Osteoblast (primary cell): ENCODE measurements around the gene FBXO22. TPM values are rescaled to one million over a fixed set of nuclear protein-coding genes. Genes with fewer than 3 reads are reported as not detected.

Source experiments
- DNase-seq: peaks from one replicate; pipeline ENCODE4 v3.0.0; 2011; ENCODE audit warnings: low spot score, mixed read lengths; ENCODE audit not compliant: insufficient read length; ENCODE audit errors: missing footprints
- H2AFZ ChIP-seq: 2 replicates; pipeline ENCODE4 v1.6.0; 2011; ENCODE audit warnings: mild to moderate bottlenecking, low read length
- H3K27ac ChIP-seq: 2 replicates; pipeline ENCODE4 v1.5.1; 2011; ENCODE audit warnings: mild to moderate bottlenecking, low read depth, low read length, moderate library complexity
- H3K27me3 ChIP-seq: 2 replicates; pipeline ENCODE4 v1.6.0; 2012; ENCODE audit warnings: mild to moderate bottlenecking, control low read depth, inconsistent platforms, low read length, moderate library complexity; ENCODE audit not compliant: insufficient read depth
- H3K36me3 ChIP-seq: 2 replicates; pipeline ENCODE4 v1.5.1; 2011; ENCODE audit warnings: mild to moderate bottlenecking, low read length, control low read depth, moderate library complexity; ENCODE audit not compliant: insufficient read depth
- H3K4me1 ChIP-seq: 2 replicates; pipeline ENCODE4 v1.5.1; 2011; ENCODE audit warnings: mild to moderate bottlenecking, low read length, control low read depth, moderate library complexity; ENCODE audit not compliant: insufficient read depth
- H3K4me2 ChIP-seq: 2 replicates; pipeline ENCODE4 v1.6.0; 2011; ENCODE audit warnings: mild to moderate bottlenecking, low read length; ENCODE audit not compliant: insufficient read depth
- H3K4me3 ChIP-seq: fragments of 200-600 bp; sonication (generic); 3 replicates; pipeline ENCODE4 v1.5.1; 2012; ENCODE audit warnings: mild to moderate bottlenecking, low read length, inconsistent platforms; ENCODE audit not compliant: insufficient read depth
- H3K79me2 ChIP-seq: 2 replicates; pipeline ENCODE4 v1.6.0; 2012; ENCODE audit warnings: mild to moderate bottlenecking, low read length, control low read depth, inconsistent platforms; ENCODE audit not compliant: insufficient read depth
- H3K9me3 ChIP-seq: 2 replicates; pipeline ENCODE4 v1.5.1; 2011; ENCODE audit warnings: low read depth, low read length, control low read depth
- H4K20me1 ChIP-seq: 2 replicates; pipeline ENCODE4 v1.6.0; 2012; ENCODE audit warnings: mild to moderate bottlenecking, low read length, control low read depth; ENCODE audit not compliant: insufficient read depth
- total RNA-seq: library from RNA; depleted of rRNA; stranded (reverse); fragments of >200 nt; gene quantifications from 2 replicates; pipeline ENCODE4 v1.2.3, GENCODE V29; 2012
- TF ChIP-seq, protein P1 (sequence below): IDR thresholded peaks from 2 replicates; pipeline ENCODE4 v1.5.1; 2011; ENCODE audit warnings: mild to moderate bottlenecking, low read depth, low read length, moderate library complexity; ENCODE audit errors: extremely low read depth

Gene FBXO22
- total RNA-seq, 1 donor, result 27.1 TPM

DNA sequence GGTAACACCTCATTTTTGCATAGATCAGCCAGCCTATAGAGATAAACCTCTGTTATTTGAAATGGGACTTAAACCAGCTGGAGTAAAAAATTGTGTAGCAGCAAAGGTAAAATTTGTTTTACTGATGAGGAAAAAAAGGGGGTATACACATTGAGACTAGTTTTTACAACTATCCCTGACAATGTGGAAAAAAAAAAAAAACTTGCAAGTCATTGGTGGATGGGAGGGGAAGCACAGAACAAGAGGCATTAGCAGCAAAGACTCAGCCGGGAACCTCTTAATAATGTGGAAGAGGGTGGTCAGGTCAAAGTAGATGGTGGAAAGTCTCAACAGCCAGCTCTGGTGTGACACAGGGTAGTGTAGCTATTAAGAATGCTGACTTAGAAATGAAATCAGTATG lies 14.5 kb downstream of the FBXO22 start:
- DNase-seq, result no peak
- no peaks in the 10 kb centered on the region for H3K27me3 ChIP-seq
- peaks cover 40% of the 10 kb centered on the region for H3K36me3 ChIP-seq
- no peak overlapping the region for H3K4me3 ChIP-seq
- peaks cover 8% of the 10 kb centered on the region for H3K4me1 ChIP-seq
- H3K27ac ChIP-seq, result no peak overlapping the region
- H3K4me2 ChIP-seq, result no peak overlapping the region
- TF ChIP-seq, protein P1, sequence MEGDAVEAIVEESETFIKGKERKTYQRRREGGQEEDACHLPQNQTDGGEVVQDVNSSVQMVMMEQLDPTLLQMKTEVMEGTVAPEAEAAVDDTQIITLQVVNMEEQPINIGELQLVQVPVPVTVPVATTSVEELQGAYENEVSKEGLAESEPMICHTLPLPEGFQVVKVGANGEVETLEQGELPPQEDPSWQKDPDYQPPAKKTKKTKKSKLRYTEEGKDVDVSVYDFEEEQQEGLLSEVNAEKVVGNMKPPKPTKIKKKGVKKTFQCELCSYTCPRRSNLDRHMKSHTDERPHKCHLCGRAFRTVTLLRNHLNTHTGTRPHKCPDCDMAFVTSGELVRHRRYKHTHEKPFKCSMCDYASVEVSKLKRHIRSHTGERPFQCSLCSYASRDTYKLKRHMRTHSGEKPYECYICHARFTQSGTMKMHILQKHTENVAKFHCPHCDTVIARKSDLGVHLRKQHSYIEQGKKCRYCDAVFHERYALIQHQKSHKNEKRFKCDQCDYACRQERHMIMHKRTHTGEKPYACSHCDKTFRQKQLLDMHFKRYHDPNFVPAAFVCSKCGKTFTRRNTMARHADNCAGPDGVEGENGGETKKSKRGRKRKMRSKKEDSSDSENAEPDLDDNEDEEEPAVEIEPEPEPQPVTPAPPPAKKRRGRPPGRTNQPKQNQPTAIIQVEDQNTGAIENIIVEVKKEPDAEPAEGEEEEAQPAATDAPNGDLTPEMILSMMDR, result no peak
- H2AFZ ChIP-seq, result no peak overlapping the region
- peaks cover 18% of the 10 kb centered on the region for H4K20me1 ChIP-seq
- H3K79me2 ChIP-seq, result peaks cover 39% of the 10 kb centered on the region
- H3K9me3 ChIP-seq, result no peaks in the 10 kb centered on the region

DNA sequence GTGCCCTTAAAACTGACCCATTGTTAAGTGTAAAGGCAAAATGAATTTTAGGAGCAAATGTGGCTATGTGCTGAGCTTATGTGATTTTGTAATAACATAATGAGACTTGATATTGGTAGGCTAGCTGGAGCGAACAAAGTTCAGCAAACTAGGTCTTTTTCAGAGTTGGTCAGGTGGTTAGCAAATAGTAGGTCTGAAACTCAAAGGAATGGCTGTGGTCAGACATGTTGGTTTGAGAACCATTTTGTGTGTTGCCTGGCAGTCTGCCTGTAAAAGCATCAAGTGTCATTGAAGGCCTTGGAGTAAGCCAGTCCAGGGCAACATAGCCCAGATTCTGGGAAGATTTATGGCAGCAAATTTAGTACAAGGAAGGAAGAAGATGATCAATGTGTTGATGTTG lies 16.4 kb downstream of the FBXO22 start:
- Histone ChIP-seq H3K4me1 (peaks cover 8% of the 10 kb centered on the region), H3K79me2 (peaks cover 47% of the 10 kb centered on the region)

DNA sequence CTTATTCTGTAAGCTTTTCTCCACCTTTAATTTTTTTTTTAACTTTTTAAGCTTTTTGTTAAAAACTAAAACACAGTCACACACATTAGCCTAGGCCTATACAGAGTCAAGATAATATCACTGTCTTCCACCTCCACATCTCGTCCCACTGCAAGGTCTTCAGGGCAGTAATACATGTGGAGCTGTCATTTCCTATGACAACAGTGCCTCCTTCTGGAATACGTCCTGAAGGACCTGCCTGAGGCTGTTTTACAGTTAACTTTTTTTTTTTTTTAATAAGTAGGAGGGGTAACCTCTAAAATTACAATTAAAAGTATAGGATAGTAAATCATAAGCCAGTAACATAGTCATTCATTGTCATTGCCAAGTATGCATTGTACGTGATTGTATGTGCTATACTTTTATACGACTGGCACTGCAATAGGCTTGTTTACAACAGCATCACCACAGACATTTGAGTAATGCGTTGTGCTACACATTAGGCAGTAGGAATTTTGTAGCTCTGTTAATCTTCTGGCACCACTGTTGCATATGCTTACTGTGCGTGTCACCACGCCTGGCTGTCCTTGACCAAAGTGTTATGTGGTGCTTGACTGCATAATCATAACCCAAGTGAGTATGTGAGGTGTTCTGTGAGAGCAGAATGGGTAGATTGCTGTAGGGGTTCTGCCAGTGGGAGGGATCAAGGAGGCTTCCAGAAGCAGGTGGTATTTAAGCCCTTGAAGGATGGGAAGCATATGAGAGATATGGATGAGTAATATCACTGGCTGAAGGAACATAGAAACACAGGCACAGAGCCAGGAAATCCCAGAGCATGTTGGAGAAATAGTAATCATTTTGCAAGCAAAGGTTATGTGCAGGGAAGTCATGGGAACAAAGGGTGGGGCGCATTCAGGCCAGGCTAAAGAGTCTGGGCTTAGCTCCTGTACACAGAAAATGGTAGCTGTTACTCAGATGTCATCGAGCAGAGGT lies 18.3 kb downstream of the FBXO22 start:
- Histone ChIP-seq H3K9me3 (no peaks in the 10 kb centered on the region), H2AFZ (no peak overlapping the region), H3K4me1 (peaks cover 8% of the 10 kb centered on the region), H3K4me3 (no peak overlapping the region), H3K36me3 (peaks cover 18% of the 10 kb centered on the region), H3K27ac (no peak overlapping the region), H3K27me3 (no peaks in the 10 kb centered on the region), H4K20me1 (peaks cover 26% of the 10 kb centered on the region), H3K4me2 (no peak overlapping the region), H3K79me2 (peaks cover 62% of the 10 kb centered on the region)
- TF ChIP-seq, protein P1, result peak; percentile 59
- DNase-seq, result no peak

More for the DNA sequence above, 16.4 kb downstream of the FBXO22 start:
- DNase-seq, result peak; percentile 44
- H4K20me1 ChIP-seq, result peaks cover 18% of the 10 kb centered on the region
- H3K27me3 ChIP-seq, result no peaks in the 10 kb centered on the region
- H3K4me3 ChIP-seq, result no peak overlapping the region
- peaks cover 23% of the 10 kb centered on the region for H3K36me3 ChIP-seq
- no peak overlapping the region for H2AFZ ChIP-seq
- TF ChIP-seq, protein P1, result no peak
- H3K27ac ChIP-seq, result no peak overlapping the region
- H3K9me3 ChIP-seq, result no peaks in the 10 kb centered on the region
- no peak overlapping the region for H3K4me2 ChIP-seq

DNA sequence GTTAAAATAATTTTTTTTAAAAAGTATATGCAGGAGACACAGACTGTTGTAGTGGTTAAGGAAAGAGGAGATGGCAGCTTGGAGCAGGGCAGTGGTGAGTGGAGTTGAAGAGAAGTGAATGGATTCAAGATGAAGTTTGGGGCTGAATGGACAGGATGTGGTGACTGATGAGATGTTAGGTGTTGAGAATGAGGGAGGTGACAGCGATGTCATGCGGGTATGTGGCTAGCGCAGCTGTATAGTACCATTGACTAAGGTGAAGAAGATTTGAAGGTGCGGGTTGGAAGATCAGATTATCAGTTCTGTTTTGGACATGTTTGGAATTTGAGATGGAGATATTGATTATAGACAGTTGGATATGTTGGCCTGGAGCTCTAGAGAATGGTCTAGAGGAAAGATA lies 20.1 kb downstream of the FBXO22 start:
- H3K4me3 ChIP-seq, result no peak overlapping the region
- peaks cover 65% of the 10 kb centered on the region for H3K79me2 ChIP-seq
- no peak overlapping the region for H3K4me2 ChIP-seq
- peaks cover 26% of the 10 kb centered on the region for H4K20me1 ChIP-seq
- H2AFZ ChIP-seq, result no peak overlapping the region
- TF ChIP-seq, protein P1, result no peak
- peaks cover 2% of the 10 kb centered on the region for H3K36me3 ChIP-seq
- H3K27me3 ChIP-seq, result no peaks in the 10 kb centered on the region
- H3K4me1 ChIP-seq, result peaks cover 8% of the 10 kb centered on the region
- no peak overlapping the region for H3K27ac ChIP-seq
- no peak for DNase-seq
- H3K9me3 ChIP-seq, result no peaks in the 10 kb centered on the region
